ENCODE measurements around the gene NUP205.

Gene NUP205, protein sequence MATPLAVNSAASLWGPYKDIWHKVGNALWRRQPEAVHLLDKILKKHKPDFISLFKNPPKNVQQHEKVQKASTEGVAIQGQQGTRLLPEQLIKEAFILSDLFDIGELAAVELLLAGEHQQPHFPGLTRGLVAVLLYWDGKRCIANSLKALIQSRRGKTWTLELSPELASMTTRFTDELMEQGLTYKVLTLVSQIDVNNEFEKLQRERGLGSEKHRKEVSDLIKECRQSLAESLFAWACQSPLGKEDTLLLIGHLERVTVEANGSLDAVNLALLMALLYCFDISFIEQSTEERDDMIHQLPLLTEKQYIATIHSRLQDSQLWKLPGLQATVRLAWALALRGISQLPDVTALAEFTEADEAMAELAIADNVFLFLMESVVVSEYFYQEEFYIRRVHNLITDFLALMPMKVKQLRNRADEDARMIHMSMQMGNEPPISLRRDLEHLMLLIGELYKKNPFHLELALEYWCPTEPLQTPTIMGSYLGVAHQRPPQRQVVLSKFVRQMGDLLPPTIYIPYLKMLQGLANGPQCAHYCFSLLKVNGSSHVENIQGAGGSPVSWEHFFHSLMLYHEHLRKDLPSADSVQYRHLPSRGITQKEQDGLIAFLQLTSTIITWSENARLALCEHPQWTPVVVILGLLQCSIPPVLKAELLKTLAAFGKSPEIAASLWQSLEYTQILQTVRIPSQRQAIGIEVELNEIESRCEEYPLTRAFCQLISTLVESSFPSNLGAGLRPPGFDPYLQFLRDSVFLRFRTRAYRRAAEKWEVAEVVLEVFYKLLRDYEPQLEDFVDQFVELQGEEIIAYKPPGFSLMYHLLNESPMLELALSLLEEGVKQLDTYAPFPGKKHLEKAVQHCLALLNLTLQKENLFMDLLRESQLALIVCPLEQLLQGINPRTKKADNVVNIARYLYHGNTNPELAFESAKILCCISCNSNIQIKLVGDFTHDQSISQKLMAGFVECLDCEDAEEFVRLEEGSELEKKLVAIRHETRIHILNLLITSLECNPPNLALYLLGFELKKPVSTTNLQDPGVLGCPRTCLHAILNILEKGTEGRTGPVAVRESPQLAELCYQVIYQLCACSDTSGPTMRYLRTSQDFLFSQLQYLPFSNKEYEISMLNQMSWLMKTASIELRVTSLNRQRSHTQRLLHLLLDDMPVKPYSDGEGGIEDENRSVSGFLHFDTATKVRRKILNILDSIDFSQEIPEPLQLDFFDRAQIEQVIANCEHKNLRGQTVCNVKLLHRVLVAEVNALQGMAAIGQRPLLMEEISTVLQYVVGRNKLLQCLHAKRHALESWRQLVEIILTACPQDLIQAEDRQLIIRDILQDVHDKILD (N-terminal part only)

GRCh38 chr7:135557455-135558336 lies at the start of gene NUP205:
Gene NUP205, plus strand, starts transcription at chr7:135557917. Its CDS starts 28 bp downstream, at chr7:135557945.
- peak; percentile 77 for DNase-seq

DNA sequence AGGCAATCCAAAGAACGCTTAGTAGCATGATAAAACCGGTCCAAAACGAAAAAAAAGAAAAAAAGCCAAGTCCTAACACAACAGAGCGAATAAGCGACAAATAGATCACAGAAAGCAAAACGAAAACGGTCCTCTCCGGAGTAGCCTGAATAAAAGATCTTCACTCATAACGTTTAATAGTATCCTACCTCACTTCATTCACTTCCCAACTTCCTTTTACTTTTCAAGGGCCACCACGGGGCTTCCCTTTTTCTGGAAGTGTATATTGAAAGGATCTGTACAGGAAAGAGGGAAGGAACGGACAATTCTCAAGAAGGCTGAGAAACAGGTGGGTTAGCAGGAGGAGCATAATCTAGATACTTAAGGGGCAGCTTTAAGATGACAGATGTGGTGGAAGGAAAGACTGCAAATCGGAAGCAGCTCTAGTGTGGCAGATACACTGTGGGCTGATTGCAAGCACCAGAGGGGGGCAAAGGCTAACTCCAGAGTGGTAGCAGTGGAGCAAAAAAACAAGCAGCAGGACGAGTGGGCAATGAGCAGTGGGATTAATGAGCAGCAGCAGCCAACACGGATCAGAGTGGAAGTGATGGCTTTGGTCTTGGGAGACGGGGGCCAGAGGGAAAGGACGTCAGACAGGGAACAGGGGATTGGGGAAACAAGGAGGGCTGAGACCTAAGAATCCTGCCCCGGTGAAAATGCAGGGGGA lies 48.7 kb upstream of the NUP205 start:
- DNase-seq = peak; percentile 37

GRCh38 chr7:135509589-135509838 lies 48.2 kb upstream of the NUP205 start:
- no peak for DNase-seq

- peak; percentile 75 for DNase-seq
Measured at GRCh38 chr7:135509839-135510591, 47.7 kb upstream of the NUP205 start, which contains the start of gene CNOT4. Gene CNOT4, minus strand, starts transcription at chr7:135510102. Its CDS starts 71,771 bp downstream, at chr7:135438331.

GRCh38 chr7:135510592-135511183 lies 47.0 kb upstream of the NUP205 start:
- no peak for DNase-seq

DNA sequence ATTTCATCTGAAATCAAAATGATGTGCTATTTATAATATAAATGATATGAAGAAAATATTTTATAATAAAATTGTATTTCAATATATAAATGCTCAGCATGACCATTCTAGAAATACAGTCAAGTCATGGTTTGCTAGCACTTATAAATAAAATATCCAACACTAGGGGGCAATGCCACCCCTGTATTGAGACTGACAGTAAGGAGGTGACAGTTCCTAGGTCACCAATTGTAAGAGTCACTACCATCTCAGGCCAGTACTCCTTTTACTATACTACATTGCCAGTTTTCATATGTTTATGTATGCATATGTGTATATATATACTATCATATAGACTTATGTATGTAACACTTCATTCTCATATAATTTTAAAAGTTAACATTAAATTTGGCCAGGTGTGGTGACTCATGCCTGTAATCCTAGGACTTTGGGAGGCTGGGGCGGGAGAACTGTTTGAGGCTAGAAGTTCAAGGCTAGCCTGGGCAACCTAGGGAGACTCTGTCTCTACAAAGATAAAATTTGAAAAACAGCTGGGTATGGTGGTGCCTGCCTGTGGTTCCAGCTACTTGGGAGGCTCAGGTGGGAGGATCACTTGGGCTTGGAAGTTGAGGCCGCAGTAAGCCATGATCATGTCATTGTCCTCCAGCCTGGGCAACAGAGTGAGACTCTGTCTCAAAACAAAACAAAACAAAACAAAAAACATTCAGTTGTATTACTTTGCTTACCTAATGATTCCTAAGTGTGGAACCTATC lies 45.4 kb upstream of the NUP205 start:
- peak; percentile 85 for DNase-seq

DNA sequence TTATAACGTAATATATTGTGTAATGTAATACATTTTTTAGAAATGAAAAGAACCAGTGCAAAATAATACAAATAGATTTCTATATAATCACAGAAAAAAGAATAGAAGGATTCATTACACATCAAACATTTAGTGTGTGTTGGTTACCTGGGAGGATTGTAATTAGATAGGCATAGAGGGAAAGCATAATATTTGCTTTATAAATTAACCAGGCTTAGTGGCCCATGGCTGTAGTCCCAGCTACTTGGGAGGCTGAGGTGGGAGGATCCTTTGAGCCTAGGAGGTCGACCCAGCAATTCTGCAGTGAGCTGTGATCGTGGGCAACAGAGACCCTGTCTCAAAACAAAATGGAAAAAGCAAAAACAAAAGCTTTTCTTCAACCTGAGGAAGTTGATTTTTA lies 42.9 kb upstream of the NUP205 start:
- DNase-seq = peak; percentile 26

GRCh38 chr7:135517060-135517459 lies 40.7 kb upstream of the NUP205 start:
- DNase-seq = no peak

- no peak for DNase-seq
Measured at GRCh38 chr7:135518748-135519147, 39.0 kb upstream of the NUP205 start.

DNA sequence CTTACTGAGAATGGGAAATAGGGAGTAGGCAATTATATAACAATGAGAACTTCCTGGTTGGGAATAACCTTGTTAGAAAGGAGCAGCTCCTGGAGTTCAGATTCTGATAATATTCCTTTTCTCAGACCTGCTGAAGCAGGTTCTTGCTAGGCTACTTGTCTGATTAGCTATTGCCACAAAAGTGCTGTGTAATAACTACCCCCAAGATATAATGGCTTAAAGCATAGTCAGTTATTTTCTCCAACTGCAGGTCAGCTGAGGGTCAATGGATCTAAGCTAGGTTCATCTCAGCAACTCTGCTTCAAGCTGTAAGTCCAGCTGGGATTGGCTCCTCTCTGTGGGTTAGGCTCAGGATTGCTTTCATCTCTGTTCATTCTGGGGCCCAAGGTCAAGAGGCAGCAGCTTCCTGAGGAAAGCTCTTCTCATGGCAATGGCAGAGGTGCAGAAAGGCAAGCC lies 38.5 kb upstream of the NUP205 start:
- DNase-seq = no peak

DNA sequence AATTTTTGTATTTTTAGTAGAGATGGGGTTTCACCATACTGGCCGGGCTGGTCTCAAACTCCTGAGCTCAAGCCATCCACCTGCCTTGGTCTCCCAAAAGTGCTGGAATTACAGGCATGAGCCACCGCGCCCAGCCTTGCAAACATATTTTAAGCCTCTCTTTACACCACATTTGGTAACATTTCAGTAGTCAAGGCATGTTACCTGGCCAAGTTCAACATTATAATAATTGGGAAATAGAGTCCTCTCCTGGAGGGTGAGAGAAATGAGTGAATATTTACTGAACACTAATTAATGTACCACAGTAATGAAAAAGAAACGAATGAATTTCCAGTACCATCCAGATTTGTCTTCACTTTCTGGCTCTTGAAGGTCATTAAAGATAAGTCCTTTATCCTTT lies 37.8 kb upstream of the NUP205 start:
- no peak for DNase-seq

DNA sequence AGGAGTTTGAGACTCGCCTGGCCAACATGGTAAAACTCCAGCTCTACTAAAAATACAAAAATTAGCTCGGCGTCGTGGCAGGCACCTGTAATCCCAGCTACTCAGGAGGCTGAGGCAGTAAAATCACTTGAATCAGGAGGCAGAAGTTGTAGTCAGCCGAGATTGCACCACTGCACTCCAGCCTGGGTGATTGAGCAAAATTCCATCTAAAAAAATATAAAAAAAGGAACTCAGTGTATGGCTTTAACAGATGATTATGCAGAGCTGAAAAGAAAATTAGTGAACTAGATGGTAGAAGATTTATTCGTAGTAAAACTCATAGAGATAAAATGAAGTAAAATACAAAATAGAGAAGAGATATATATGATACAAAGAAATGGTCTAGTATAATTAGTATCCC lies 35.2 kb upstream of the NUP205 start:
- DNase-seq = no peak

DNA sequence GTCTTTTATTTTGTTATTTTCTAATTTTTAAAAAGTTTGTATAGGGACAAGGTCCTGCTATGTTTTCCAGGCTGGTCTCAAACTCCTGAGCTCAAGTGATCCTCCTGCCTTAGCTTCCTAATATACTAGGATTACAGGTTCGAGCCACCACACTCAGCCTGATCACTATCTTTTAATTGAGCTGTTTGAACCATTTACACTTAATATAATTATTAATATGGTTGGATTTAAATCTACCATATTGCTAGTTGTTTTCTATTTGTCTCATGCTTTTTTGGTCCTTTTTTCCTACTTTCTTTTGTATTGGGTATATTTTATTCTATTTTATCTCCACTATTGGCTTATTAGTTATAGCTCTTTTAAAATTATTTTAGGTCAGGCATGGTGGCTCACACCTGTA lies 34.6 kb upstream of the NUP205 start:
- DNase-seq = no peak

- DNase-seq = no peak
Measured at GRCh38 chr7:135525426-135525825, 32.3 kb upstream of the NUP205 start.

- DNase-seq = no peak
Measured at GRCh38 chr7:135527025-135527424, 30.7 kb upstream of the NUP205 start.

GRCh38 chr7:135536150-135536549 lies 21.6 kb upstream of the NUP205 start:
- DNase-seq = no peak

- no peak for DNase-seq
Measured at GRCh38 chr7:135537453-135537852, 20.3 kb upstream of the NUP205 start.

GRCh38 chr7:135537905-135538304 lies 19.8 kb upstream of the NUP205 start:
- no peak for DNase-seq

GRCh38 chr7:135538376-135538775 lies 19.3 kb upstream of the NUP205 start:
- DNase-seq = no peak

Data from NCI-H2029 treated with DMSO at 0.1 percent for 48 hours (cell line).